K562 (cell line): ENCODE results near the gene CHCHD1. TPM values are rescaled to one million over a fixed set of nuclear protein-coding genes. Genes with fewer than 3 reads are reported as not detected.

Source experiments
- CBX1 ChIP-seq: sonication (generic); IDR thresholded peaks from 2 replicates; pipeline ENCODE4 v1.6.1; 2016; ENCODE audit warnings: antibody characterized with exemption, low read depth, mild to moderate bottlenecking
- ILF3 ChIP-seq: fragments of 450-650 bp; IDR thresholded peaks from 2 replicates; pipeline ENCODE4 v1.6.1; 2018; ENCODE audit warnings: antibody characterized with exemption, mild to moderate bottlenecking, moderate library complexity, borderline replicate concordance
- MNT ChIP-seq, 2 experiments: fragments of 450-650 bp; conservative IDR thresholded peaks; 2 replicates each; pipeline ENCODE4 v1.6.1; 2017; ENCODE audit warnings: mild to moderate bottlenecking in 2 of 2, moderate library complexity in 2 of 2
- MTF1 ChIP-seq: fragments of 250-450 bp; sonication (Bioruptor Pico); IDR thresholded peaks from 2 replicates; pipeline ENCODE4 v1.9.0; 2021; ENCODE audit warnings: moderate library complexity, mild to moderate bottlenecking, inconsistent platforms, borderline replicate concordance
- NONO ChIP-seq, 2 experiments: fragments of 200-400 bp in 1 of 2; fragments of 450-650 bp in 1 of 2; formaldehyde crosslinking in 1 of 2; IDR thresholded peaks; 2 replicates each; pipeline ENCODE4 v1.6.1; 2017; ENCODE audit warnings: low read depth in 2 of 2, mild to moderate bottlenecking in 2 of 2, moderate library complexity in 2 of 2, low read length in 1 of 2
- PRMT5 ChIP-seq: sonication (generic); formaldehyde crosslinking; IDR thresholded peaks from 2 replicates; pipeline ENCODE4 v1.5.0; 2020; ENCODE audit warnings: missing genetic modification reagents
- RBM34 ChIP-seq: fragments of 200-400 bp; formaldehyde crosslinking; IDR thresholded peaks from 2 replicates; pipeline ENCODE4 v1.6.1; 2018; ENCODE audit warnings: low read length, borderline replicate concordance; ENCODE audit not compliant: insufficient read depth
- TAL1 ChIP-seq: fragments of 450-650 bp; IDR thresholded peaks from 2 replicates; pipeline ENCODE4 v1.6.1; 2016; ENCODE audit warnings: mild to moderate bottlenecking
- TFE3 ChIP-seq: fragments of 450-650 bp; formaldehyde crosslinking; IDR thresholded peaks from 2 replicates; pipeline ENCODE4 v1.4.0; 2020; ENCODE audit warnings: mild to moderate bottlenecking, mixed read lengths
- ZNF551 ChIP-seq: fragments of 250-450 bp; sonication (Bioruptor Pico); IDR thresholded peaks from 2 replicates; pipeline ENCODE4 v1.5.0; 2021; ENCODE audit warnings: mild to moderate bottlenecking, moderate library complexity
- ZNF699 ChIP-seq: fragments of 250-450 bp; sonication (Bioruptor Pico); IDR thresholded peaks from 2 replicates; pipeline ENCODE4 v1.8.0; 2021; ENCODE audit warnings: mild to moderate bottlenecking, moderate library complexity; ENCODE audit not compliant: insufficient replicate concordance
- polyA plus RNA-seq, 8 experiments: library from polyadenylated mRNA; depleted of rRNA in 4 of 8; stranded (reverse) in 5 of 8; unstranded in 3 of 8; fragments of >200 nt; fragmentation: Nextera tagmentation in 2 of 8; fragmentation: Illumina TruSeq in 1 of 8; extraction: Ambion mirVana in 2 of 8; extraction: Trizol in 1 of 8; gene quantifications; 2 replicates each; pipeline versions ENCODE4 v1.2.1 to v1.2.3, GENCODE V29; 2011 to 2014; ENCODE audit warnings: inconsistent platforms in 1 of 8, missing spikeins in 1 of 8
- total RNA-seq, 7 experiments: library from RNA; depleted of rRNA in 6 of 7; stranded (reverse); fragments of >200 nt in 6 of 7; fragmentation: Illumina TruSeq in 2 of 7; extraction: Trizol in 2 of 7; gene quantifications; 2 replicates each; pipeline versions ENCODE4 v1.2.1 to v1.2.3, GENCODE V29; 2011 to 2021; ENCODE audit warnings: low replicate concordance in 1 of 7

The CHCHD1 gene
- total and polyA plus RNA-seq, 9 of the 15 experiments (the other 6 are each of a cell fraction or from before 2014, with no cell fraction given), result 52.9 to 126 (median 83.4) TPM

- TF ChIP-seq TFE3 (peak; percentile 4; the same call in 1 of the 2 replicates), MNT (conservative IDR thresholded peaks at IDR 0.05) (peak; percentile 77 to 92), ZNF699 (CRISPR knock-in tag) (no peak), MTF1 (CRISPR knock-in tag) (no peak), TAL1 (no peak), NONO (IDR thresholded peaks at IDR 0.05; ENCODE audit: low read depth in 2 of 2, low read length in 1 of 2) (peak; percentile 43 to 66), RBM34 (peak; percentile 89; the same call in 1 of the 2 replicates), CBX1 (peak; percentile 95; the same call in 1 of the 2 replicates), ZNF551 (no peak), PRMT5 (CRISPR knock-in tag) (no peak), ILF3 (no peak; the same call in 1 of the 2 replicates)
Observed at GRCh38 chr10:73772281-73773151, 9.3 kb upstream of the CHCHD1 start (continued).
